ENCODE results near the gene ALG14.

The ALG14 gene

DNA sequence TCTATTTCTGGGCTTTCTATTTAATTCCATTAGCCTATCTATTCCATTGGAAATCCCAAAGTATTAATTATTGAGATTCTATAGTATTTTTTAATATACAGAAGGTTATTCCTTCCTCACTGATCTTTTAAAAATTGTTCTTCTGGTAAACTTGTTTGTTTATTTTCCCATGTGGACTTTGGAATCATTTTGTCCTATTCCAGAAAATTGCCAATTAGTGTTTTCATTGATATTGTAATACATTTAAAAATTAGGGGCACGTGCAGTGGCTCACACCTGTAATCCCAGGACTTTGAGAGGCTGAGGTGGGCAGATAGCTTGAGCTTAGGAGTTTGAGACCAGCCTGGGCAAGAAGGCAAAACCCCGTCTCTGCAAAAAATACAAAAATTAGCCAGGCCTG lies 36.0 kb upstream of the ALG14 start:
- DNase-seq = no peak
- Histone ChIP-seq H3K27me3 (ENCODE audit: insufficient read depth, low read depth, severe bottlenecking) (no peaks in the 10 kb centered on the region), H3K4me3 (ENCODE audit: low read depth, low read length) (no peak overlapping the region), H3K9me3 (ENCODE audit: severe bottlenecking) (no peaks in the 10 kb centered on the region), H3K36me3 (no peaks in the 10 kb centered on the region), H3K27ac (no peak overlapping the region)
- TF ChIP-seq, protein P1, sequence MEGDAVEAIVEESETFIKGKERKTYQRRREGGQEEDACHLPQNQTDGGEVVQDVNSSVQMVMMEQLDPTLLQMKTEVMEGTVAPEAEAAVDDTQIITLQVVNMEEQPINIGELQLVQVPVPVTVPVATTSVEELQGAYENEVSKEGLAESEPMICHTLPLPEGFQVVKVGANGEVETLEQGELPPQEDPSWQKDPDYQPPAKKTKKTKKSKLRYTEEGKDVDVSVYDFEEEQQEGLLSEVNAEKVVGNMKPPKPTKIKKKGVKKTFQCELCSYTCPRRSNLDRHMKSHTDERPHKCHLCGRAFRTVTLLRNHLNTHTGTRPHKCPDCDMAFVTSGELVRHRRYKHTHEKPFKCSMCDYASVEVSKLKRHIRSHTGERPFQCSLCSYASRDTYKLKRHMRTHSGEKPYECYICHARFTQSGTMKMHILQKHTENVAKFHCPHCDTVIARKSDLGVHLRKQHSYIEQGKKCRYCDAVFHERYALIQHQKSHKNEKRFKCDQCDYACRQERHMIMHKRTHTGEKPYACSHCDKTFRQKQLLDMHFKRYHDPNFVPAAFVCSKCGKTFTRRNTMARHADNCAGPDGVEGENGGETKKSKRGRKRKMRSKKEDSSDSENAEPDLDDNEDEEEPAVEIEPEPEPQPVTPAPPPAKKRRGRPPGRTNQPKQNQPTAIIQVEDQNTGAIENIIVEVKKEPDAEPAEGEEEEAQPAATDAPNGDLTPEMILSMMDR (IDR thresholded peaks at IDR 0.05; ENCODE audit: low read depth, low read length) = no peak

DNA sequence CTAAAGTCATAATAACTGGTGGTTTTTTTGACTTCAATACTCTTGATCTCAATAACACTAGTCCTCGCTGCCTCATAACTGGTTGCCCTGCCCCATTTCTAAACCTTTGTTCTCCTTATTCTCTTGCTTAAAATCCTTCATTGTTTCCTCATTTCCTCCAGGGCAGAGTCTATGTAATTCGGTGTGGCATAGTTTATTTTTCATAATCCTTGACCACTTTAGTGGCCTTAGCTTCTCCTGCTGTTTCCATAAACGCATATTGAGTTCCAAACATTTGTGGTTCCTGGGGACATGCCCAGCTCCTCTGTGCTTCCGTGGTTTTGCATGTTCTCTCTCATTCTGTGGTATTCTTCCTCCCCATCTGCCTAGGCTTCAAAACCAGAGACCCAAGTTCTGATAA lies 25.4 kb upstream of the ALG14 start:
- no peak for DNase-seq
- no peaks in the 10 kb centered on the region for H3K27me3 ChIP-seq (ENCODE audit: insufficient read depth, low read depth, severe bottlenecking)
- H3K4me3 ChIP-seq (ENCODE audit: low read depth, low read length) = no peak overlapping the region
- no peaks in the 10 kb centered on the region for H3K36me3 ChIP-seq
- H3K9me3 ChIP-seq (ENCODE audit: severe bottlenecking) = no peaks in the 10 kb centered on the region
- TF ChIP-seq, protein P1 (IDR thresholded peaks at IDR 0.05; ENCODE audit: low read depth, low read length) = no peak
- no peak overlapping the region for H3K27ac ChIP-seq

DNA sequence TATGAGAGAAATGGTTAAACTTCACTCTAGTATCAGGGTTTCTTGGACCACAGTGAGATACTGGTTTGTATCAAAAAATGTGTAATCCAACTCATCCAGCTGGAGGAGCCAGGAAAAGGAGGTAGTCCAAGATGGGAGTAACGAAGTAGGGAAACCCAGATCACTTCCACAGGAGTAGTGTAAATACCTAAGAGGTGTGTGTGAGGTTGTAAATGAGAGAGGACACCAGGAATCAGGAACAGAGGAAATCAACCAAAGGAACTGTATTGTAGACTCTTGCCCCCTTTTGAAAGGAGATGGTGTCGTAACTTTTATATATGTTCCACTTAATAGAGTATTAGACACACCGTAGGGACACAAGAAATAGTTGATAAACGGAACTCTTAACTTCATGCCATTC lies 24.7 kb upstream of the ALG14 start:
- Histone ChIP-seq H3K4me3 (ENCODE audit: low read depth, low read length) (no peak overlapping the region), H3K36me3 (no peaks in the 10 kb centered on the region), H3K9me3 (ENCODE audit: severe bottlenecking) (no peaks in the 10 kb centered on the region), H3K27me3 (ENCODE audit: insufficient read depth, low read depth, severe bottlenecking) (no peaks in the 10 kb centered on the region), H3K27ac (no peak overlapping the region)
- DNase-seq = no peak
- TF ChIP-seq, protein P1 (IDR thresholded peaks at IDR 0.05; ENCODE audit: low read depth, low read length) = no peak

DNA sequence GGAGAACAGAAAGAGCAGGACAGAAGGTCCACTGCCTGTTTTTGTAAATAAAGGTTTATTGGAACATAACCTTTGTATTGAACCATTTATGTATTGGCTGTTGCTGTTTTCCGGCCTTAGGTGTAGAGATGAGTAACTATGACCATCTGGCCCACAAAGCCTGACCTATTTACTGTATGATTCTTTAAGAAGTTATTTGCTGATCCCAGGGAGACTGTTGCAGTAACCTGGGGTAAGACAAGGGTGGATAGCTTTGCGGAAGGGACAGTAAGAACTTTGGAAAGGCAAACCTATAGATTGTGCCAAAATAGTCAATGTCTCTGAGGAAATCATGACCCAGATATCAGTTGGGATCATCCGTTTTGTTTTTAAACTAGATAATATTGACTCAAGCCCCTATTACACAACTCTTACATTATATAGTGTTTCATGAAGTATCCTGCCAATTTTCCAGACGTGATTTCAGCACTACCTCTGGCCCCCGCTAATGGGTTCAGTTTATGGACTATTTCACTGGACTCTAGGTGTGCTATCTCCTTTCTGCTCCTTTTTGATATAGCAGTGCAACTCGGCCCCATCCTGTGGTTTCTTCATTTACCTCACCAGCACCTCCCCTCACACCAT lies 23.6 kb upstream of the ALG14 start:
- DNase-seq = no peak
- peak overlapping the region; percentile 29 for H3K27ac ChIP-seq
- H3K36me3 ChIP-seq = no peaks in the 10 kb centered on the region
- H3K4me3 ChIP-seq (ENCODE audit: low read depth, low read length) = no peak overlapping the region
- H3K9me3 ChIP-seq (ENCODE audit: severe bottlenecking) = no peaks in the 10 kb centered on the region
- no peaks in the 10 kb centered on the region for H3K27me3 ChIP-seq (ENCODE audit: insufficient read depth, low read depth, severe bottlenecking)
- TF ChIP-seq, protein P1 (IDR thresholded peaks at IDR 0.05; ENCODE audit: low read depth, low read length) = no peak

DNA sequence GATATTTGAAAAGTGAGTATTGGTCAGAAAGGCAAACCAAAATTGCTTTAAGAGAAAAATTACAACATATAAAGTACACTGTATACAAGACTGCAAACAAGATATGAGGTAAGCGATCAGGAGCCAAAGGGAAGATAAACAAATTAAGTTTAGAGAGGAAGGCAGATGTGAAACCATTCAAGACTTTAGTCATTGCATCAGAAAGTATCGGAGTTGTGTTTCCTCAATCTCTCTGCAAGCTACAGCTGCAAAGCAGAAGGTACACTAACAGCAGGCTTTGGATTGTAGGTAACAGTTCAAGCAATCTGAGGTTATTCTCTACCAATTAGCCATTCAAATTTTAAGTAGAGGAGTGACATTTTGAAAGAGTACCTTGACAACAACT lies 23.1 kb upstream of the ALG14 start:
- Histone ChIP-seq H3K27ac (peak overlapping the region; percentile 29), H3K27me3 (ENCODE audit: insufficient read depth, low read depth, severe bottlenecking) (no peaks in the 10 kb centered on the region), H3K4me3 (ENCODE audit: low read depth, low read length) (no peak overlapping the region), H3K9me3 (ENCODE audit: severe bottlenecking) (no peaks in the 10 kb centered on the region), H3K36me3 (no peaks in the 10 kb centered on the region)
- TF ChIP-seq, protein P1 (IDR thresholded peaks at IDR 0.05; ENCODE audit: low read depth, low read length) = no peak
- no peak for DNase-seq

DNA sequence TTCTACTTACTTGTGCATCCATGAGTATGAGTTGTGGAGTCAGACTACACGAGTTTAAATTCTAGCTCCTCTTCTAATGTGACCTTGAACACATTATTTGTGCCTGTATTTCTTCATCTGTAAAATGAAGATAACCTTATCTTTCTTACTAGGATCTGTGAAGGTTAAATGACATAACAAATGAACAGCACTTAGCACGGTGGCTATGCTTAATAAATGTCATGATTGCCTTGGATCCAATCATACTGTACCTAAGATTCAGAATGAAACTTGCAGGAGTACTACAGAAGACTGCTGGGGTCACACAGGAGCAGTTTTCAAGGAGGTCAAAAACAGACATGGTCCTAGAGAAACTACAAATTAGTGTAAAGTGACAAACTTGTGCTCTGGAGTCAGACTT lies 22.2 kb upstream of the ALG14 start:
- TF ChIP-seq, protein P1 (IDR thresholded peaks at IDR 0.05; ENCODE audit: low read depth, low read length) = no peak
- no peak for DNase-seq
- no peaks in the 10 kb centered on the region for H3K36me3 ChIP-seq
- H3K4me3 ChIP-seq (ENCODE audit: low read depth, low read length) = no peak overlapping the region
- no peaks in the 10 kb centered on the region for H3K27me3 ChIP-seq (ENCODE audit: insufficient read depth, low read depth, severe bottlenecking)
- no peaks in the 10 kb centered on the region for H3K9me3 ChIP-seq (ENCODE audit: severe bottlenecking)
- no peak overlapping the region for H3K27ac ChIP-seq

Data from WERI-Rb-1 (cell line).